Activated CD8-positive, alpha-beta T cell treated with anti-CD3 and anti-CD28 coated beads for 36 hours (primary cell): ENCODE measurements around the gene ALG1. TPM values are rescaled to one million over a fixed set of nuclear protein-coding genes. Genes with fewer than 3 reads are reported as not detected.

Source experiments
- ATAC-seq: fragments of 200-7000 bp; cut with Tn5 transposase; one replicate; pipeline ENCODE4 v1.10.0; 2021; ENCODE audit warnings: mild to moderate bottlenecking, moderate library complexity
- CTCF ChIA-PET: fragments of 350-600 bp; sonication (Branson Sonifier 250); formaldehyde crosslinking; loops from one replicate; lab custom pipeline; 2021; ENCODE audit warnings: antibody characterized with exemption; lab: Charles Lee
- POLR2A ChIA-PET: fragments of 350-600 bp; sonication (Branson Sonifier 250); formaldehyde crosslinking; loops from one replicate; lab custom pipeline; 2021; ENCODE audit warnings: antibody characterized with exemption; lab: Charles Lee
- DNase-seq: peaks from one replicate; pipeline ENCODE4 v3.0.0-alpha.2; 2020
- H3K27ac Mint-ChIP-seq: one replicate; pipeline ENCODE4 v1.8.0; 2021; ENCODE audit warnings: mild to moderate bottlenecking, mixed read lengths
- H3K27me3 Mint-ChIP-seq: one replicate; pipeline ENCODE4 v1.8.0; 2021; ENCODE audit warnings: mixed read lengths
- H3K36me3 Mint-ChIP-seq: one replicate; pipeline ENCODE4 v1.8.0; 2021; ENCODE audit warnings: low read depth, mixed read lengths
- H3K4me1 Mint-ChIP-seq: one replicate; pipeline ENCODE4 v1.8.0; 2021; ENCODE audit warnings: low read depth, mixed read lengths
- H3K4me3 Mint-ChIP-seq: one replicate; pipeline ENCODE4 v1.8.0; 2021; ENCODE audit warnings: mild to moderate bottlenecking, moderate library complexity, mixed read lengths
- H3K9me3 Mint-ChIP-seq: one replicate; pipeline ENCODE4 v1.8.0; 2021; ENCODE audit warnings: mixed read lengths
- CTCF ChIP-seq: fragments of 200-600 bp; IDR thresholded peaks from one replicate; pipeline ENCODE4 v1.8.0; 2022; ENCODE audit warnings: antibody characterized with exemption, mild to moderate bottlenecking
- intact Hi-C: fragments of 100-400 bp; cut with micrococcal nuclease; formaldehyde crosslinking; loops from one replicate; pipeline ENCODE4 v1.10.0; 2022
- total RNA-seq, 2 experiments: library from RNA; stranded (reverse); gene quantifications; one replicate each; pipeline ENCODE4 v1.2.3, GENCODE V29; 2021

Gene ALG1
- total RNA-seq, 2 experiments from 2014 or later: 16.8 to 17.2 TPM

GRCh38 chr16:5036228-5037156, 35.2 kb upstream of the ALG1 start:
- ChIA-PET POLR2A (no interaction called here), CTCF (no interaction called here)
- peaks cover 2% of the 10 kb centered on the region for H3K36me3 Mint-ChIP-seq
- no peak overlapping the region for H3K4me3 Mint-ChIP-seq
- TF ChIP-seq CTCF: no peak
- ATAC-seq (no peak), DNase-seq (no peak)
- H3K4me1 Mint-ChIP-seq: peaks cover 18% of the 10 kb centered on the region
- H3K9me3 Mint-ChIP-seq: no peaks in the 10 kb centered on the region
- H3K27me3 Mint-ChIP-seq: no peaks in the 10 kb centered on the region
- intact Hi-C loops: no loop called here
- H3K27ac Mint-ChIP-seq: no peak overlapping the region

- Mint-ChIP-seq H3K36me3 (no peaks in the 10 kb centered on the region), H3K9me3 (no peaks in the 10 kb centered on the region), H3K27me3 (no peaks in the 10 kb centered on the region), H3K27ac (no peak overlapping the region), H3K4me3 (no peak overlapping the region), H3K4me1 (no peaks in the 10 kb centered on the region)
- CTCF ChIA-PET: no interaction called here
- ATAC-seq (no peak), DNase-seq (no peak)
- POLR2A ChIA-PET: no interaction called here
- intact Hi-C loops: no loop called here
- no peak for TF ChIP-seq CTCF
Measured at GRCh38 chr16:5040451-5040850, 31.2 kb upstream of the ALG1 start.

GRCh38 chr16:5041600-5042133, 30.0 kb upstream of the ALG1 start:
- no peak for ATAC-seq
- Mint-ChIP-seq H3K4me1 (no peaks in the 10 kb centered on the region), H3K27me3 (no peaks in the 10 kb centered on the region), H3K27ac (no peak overlapping the region), H3K36me3 (no peaks in the 10 kb centered on the region), H3K9me3 (no peaks in the 10 kb centered on the region), H3K4me3 (no peak overlapping the region)
- intact Hi-C loops: no loop called here
- no peak for DNase-seq
- CTCF ChIA-PET: no interaction called here
- TF ChIP-seq CTCF: no peak
- POLR2A ChIA-PET: interaction anchor here (1.0 kb wide), 1 partner anchor 15 kb away, joined by 3 read pairs; no protein-coding TSS in a partner anchor

- CTCF ChIA-PET: no interaction called here
- no peaks in the 10 kb centered on the region for H3K9me3 Mint-ChIP-seq
- H3K4me3 Mint-ChIP-seq: no peak overlapping the region
- ATAC-seq: no peak
- intact Hi-C loops: no loop called here
- no peak for TF ChIP-seq CTCF
- no peaks in the 10 kb centered on the region for H3K4me1 Mint-ChIP-seq
- H3K27ac Mint-ChIP-seq: no peak overlapping the region
- no peaks in the 10 kb centered on the region for H3K36me3 Mint-ChIP-seq
- no peaks in the 10 kb centered on the region for H3K27me3 Mint-ChIP-seq
- POLR2A ChIA-PET: no interaction called here
- no peak for DNase-seq
Measured at GRCh38 chr16:5042574-5043171, 29.0 kb upstream of the ALG1 start.
